Stimulated activated CD8-positive, alpha-beta memory T cell treated with anti-CD3 and anti-CD28 coated beads, Interleukin-4, amount 100 ng/mL, for 24 hours (primary cell): ENCODE data around the gene EXD3.
A peak's percentile ranks its signal among the peaks of the same experiment; 100 is the strongest.

Source experiments
- DNase-seq: peaks from one replicate; pipeline ENCODE4 v3.0.0-alpha.2; 2020; ENCODE audit warnings: low read depth

Gene EXD3

DNA sequence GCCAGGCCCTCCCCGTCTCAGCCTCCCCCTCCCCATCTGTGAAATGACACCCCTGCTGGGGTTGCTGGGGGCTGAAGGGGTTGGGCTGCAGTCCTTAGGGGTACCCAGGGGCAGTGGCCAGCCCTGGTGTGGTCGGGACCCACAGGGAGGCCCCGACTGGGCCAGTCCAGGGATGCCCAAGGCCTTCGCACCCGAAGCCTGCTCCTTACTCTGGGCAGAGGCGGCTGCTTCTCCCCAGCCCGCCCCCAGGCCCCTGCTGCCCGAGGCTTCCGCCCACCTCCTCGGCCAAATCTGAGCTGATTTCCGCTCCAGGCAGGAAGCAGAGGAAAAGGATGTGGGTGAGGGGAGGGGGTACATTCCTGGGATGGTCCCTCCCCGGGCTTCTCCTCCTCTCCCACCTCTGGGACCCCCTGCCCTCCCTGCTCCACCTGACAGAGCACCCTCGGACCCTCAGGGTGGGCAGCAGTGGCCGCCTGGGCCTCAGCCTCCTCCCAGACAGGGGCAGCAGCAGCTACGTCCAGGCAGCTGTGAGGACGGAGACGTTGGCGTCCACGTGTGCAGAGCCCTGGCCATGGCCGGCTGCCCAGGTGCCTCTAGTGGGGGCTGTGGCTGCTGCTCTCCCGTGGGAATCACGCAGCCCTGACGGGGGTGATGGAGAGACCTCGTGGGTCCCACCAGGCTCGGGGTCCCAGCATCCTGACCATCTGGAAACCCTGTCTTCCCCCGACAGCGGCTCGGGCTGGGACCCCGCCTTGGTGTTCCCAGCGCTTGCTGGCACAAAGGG is 116.7 kb downstream of the EXD3 start:
- no peak for DNase-seq

DNA sequence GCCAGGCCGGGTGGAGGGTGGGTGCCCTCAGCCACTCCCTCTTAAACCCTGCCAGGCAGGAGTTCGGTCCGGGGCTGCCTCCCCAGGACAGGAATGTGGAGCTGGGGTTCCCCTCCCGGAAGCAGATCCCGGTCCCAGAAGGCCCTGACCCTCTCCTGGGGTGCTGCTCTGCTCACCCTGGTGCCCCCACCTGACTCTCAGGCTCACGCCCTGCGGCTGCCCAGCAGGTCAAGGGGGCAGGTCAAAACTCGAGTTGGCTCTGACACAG is 117.2 kb downstream of the EXD3 start:
- DNase-seq: no peak

DNA sequence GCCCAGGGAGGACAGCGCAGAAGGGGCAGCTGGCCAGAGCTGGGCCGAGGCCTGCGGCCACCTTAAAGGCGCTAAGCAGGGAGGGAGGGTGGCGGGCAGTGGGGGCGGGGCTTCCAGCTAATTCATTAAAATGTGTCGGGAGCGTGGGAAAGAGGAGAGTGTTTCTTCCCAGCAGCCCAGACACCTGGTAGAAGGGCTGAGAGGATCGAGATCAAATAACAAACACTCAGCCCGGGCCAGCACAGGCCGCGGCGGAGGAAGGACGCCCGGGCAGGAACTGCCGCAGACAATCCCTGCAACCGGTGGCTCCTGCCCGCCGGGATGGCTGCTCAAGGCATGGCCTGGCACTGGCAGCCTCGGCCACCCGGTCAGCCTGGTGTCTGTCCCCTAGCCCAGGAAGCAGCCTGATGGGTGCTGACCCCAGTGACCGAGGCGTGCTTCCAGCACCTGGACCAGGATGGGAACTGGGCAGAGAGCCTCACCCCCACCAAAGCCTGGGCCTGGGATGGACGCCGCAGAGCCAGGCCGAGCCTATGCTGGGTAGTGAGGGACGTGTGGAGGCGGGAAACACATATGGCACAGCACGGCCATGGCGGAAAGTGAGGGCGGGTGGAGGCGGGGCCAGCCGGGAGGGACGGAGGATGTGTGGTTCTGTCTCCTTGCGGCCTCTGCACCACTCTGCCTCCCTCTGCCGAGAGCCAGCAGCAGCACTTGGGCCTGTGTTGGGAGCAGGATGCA is 117.7 kb downstream of the EXD3 start:
- peak; percentile 44 for DNase-seq

DNA sequence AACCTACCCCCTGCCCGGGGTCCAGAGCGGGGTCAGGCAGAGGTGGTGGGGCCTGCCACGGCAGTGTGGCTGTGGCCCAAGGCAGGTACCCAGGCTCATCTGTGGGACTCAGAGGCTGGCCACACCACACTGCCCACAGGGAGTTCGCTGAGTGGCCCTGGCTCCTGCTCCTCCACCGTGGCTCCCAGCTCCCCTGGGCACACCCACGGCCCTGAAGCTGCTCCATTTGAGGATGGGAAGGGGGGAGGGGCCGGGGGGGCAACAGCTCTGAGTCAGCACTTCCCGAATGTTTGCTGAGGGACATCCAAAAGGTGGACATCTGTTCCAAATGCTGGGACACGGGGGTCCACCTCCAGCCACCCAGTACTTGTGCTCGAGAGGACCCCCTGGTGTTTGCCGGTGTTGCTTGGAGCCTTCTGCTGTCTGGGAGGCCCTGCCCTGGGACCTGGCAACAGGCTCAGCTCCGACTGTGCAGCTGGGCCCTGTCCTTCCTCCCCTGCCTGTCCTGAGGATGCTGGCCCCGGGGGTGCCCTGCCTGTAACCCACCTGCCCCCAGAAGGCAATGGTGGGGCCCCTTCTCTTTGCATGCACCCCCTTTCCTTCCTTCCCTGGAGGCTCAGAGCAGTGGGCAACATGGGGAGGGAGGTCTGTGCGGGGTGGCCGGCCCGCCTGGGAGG is 118.4 kb downstream of the EXD3 start:
- no peak for DNase-seq

DNA sequence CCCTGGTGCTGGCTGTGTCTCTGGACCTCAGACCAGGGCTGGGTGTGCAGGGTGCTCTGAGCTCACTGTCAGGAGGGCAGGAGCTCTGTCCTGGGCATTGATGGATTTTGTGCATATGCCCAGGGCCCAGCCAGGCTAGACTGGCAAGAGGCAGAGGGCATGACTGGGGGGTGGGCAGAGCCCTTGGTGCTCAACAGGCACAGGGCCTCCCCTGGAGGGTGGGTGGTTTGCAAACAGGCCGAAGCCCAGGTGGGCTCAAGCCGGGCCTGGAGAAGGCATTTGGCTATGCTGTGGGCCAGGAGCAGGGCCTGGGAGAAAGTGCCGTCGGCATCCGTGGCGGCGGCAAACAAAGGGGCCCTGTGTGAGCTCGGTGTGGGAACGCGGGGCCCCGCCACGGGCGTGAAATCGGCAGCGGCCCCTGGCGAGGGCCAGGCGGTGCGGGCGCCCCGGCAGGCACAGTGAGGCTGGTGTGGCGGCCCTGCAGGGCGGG is 119.0 kb downstream of the EXD3 start:
- DNase-seq: no peak

DNA sequence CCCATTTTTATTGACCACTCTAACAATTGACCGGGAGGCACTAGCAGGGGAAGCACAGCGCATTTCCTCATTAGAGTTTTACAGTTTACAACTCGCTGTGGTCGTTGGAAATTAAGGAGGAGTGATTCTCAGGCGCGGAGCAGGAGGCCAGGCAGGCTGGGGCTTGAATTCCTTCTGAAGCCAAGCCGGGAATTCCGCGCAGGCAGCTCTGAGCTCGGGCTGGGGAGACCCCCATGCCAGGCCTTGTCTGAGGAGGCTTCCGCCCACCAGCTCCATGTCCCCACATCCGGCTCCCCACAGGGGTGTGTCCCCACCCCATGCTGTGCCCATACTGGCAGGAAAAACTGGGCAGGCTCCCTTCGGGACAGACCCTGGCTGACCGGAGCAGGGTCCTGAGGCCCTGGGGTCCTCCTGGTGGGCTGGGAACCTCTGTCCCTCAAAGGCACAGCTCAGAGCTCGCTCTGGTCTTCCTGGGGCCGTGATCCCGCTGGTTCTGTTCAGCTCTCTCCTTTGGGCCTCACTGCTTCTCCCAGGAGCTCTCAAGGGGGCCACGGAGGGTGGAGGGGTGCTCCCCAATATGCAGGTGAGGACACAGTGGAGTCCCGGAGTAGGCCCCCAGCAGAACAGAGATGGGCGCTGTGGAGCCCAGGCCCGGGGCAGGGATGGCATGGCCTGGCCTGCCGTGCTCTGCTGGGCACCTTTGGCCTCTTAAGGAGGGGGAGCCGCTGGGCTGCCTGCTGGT is 119.6 kb downstream of the EXD3 start:
- no peak for DNase-seq

DNA sequence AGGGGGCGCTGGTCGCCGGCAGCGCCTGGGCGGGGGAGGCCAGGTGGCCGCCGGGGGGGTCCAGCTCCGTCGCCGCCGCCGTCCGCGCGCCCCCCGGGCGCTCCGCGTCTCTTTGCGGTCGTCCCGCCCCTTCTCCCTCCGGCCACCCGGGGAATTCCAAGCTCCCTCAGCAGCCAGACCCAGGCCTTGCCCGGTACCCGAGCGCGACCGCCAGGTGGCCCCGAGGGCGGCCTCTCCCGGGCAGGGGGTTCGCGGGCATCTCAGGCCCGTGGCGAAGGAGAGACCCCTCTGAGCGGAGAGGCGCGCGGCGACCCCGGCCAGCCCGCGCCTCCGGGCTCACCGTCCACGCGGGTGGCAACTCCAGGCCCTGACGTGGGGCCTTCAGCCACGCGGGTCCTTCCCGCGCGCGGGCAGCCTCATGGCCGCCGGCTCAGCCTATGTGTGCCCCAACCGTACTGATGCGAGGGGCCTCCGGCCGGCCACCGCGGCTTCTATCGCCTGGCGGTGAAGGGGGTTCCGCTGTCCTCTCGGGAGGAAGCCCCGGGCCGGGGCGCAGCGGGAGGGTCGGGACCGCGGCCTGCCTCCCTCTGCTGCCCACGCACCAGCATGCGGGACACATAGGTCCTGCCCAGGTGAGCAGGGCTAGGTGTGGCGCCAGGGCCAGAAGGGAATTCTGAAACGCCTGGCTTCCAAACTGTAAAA is 120.4 kb downstream of the EXD3 start:
- no peak for DNase-seq

DNA sequence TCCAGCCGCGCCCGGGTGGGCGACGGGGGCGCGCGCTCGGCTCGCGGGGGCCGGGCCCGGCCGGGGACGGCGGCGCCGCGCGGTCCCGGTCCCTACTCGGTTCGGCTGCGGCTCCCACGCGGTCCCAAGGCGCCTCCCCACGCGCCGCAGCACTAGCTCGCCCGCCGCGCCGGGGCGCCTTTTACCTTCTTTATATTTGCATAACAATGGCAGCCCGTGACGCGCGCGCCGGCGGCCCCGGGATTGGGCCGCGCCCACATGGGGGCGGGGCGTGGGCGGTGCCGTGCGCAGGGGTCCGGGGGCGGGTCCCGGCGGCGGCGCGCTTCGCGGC is 120.9 kb downstream of the EXD3 start, which contains the start of gene NRARP:
Gene NRARP (minus strand): TSS at position 154 of the 331 bp plus-strand sequence. CDS start 343 bp downstream, outside the sequence.
- peak; percentile 85 for DNase-seq

DNA sequence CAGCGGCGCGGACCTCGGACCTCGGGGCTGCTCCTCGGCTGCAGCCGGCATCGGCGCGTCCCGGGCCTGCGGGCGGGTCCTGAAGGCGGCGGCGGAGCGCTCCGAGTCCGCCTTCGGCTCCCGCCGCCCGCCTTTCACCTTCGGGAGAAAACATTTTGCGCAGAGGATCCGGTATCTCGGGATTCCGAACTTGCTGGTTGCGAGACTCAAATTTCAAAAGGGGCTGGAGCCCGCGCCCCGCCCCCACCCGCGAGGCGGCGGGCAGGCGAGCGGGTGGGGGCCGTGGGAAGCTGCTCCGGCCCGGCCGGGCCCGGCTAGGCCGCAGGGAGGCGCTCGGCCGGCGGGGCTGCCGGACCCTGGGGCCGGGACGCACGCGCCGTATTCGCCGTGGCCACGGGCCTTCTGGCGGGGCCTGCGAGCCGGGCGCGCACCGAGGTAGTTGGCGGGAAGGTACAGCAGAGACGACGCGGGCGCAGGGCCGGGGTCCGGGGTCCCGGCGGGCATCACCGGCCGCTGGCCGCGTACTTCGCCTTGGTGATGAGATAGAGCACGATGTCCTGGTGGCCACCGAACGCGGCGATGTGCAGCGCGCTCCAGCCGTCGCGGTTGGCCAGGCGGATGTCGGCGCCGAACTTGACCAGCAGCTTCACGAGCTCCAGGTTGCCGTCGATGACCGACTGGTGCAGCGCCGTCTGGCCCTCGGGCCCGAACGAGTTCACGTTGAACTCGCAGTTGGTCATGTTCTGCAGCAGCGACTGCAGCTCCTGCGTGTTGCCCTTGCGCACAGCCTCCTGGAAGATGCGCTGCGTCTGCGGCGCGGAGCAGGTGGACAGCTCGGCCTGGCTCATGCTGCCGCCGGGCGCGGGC is 121.6 kb downstream of the EXD3 start:
- no peak for DNase-seq

DNA sequence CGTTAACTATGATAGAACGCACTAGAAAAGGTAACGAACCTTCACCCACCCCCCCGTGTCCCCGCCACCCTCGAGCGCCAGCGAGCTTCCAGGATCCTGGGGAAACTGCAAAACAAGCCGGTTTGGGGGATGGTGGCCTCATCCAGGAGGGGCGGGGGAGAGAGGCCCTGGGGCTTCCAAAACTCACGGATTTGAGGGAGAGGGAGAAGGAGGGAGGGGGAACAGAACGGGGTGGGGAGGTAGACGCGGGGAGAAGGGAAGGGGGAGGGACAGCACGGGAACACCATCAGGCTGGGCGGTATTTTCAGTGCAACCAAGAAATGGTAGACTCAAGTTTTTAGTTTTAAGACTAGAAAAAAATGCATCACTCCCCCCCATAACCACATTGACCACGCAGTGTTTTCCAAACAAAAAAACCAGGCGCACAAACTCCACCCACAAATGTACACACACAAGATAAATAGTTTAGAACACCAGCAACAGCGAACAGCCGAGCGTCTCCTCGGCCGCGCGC is 122.3 kb downstream of the EXD3 start:
- no peak for DNase-seq

DNA sequence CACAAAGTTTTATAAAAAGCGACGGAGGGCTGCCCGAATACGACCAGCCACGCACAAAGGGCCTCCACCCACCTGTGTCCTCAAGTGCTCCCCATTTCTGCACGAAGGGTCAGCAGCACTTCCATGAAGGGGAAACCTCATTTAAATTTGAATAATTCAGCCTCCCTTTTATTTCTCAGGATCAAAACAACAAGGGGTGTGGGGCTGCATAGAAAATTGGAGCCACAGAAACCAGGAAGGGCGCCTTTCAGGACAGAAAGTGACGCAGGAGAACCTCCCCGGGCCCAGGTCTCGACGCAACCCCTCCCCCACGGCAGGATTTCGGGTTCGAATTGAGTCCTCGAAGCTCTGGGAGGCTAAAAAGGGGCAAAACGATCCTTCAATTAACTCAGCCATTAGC is 123.0 kb downstream of the EXD3 start:
- no peak for DNase-seq

DNA sequence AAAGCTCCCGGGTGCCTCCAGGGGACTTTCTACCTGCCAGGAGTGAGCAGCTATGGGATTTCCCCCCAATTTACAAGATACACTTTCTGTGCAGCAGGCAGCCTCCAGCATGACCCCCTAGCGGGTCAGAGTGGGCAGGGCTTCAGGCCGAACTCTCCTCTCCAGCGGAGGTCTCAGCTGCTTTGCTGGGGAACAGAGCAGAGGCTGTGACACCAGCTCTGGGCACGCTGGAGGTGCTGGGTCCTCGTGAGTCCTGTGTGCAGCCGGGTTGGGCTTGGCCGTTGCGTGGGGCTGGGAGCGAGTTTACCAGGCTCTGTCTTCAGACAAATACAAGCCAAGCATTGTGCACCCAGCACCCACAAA is 123.8 kb downstream of the EXD3 start:
- no peak for DNase-seq

DNA sequence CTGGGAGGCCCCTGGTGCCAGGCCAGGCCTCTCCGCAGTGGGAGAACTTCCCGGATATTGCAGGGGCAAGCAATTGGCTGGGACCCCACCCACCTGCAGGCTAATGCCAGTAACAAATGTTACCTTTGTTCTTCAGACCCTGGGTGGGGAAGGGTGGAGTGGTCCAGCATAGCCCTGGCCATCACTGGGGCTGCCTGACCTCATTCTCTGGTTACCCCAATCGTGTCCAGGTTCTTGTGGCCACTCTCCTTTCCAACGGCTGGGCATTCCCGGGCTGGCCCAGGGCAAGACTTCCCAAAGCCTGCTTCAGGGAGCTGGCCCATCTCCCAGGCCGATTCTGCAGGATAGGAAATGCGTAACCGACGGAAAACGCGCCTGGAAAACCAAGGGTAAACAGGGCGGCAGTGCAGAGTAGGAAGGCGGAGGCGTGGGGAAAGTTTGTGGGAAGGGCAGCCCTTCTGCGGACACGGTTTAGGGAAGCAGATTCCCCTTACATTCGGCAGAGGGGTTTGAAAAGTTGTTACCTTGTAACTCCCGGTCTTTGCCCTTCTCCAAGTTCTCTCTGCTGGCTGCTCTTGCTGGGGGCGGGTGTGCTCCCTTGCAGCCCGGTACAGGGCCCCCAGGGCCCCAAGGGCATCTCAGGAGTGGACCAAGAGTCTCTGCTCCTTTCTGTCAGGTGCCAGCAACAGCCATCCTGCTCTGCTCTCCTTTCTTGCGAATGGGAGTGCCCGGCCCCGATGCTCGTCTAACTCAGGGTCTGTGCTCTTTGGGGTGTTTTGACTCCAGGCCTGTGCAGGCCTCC is 124.4 kb downstream of the EXD3 start:
- no peak for DNase-seq

DNA sequence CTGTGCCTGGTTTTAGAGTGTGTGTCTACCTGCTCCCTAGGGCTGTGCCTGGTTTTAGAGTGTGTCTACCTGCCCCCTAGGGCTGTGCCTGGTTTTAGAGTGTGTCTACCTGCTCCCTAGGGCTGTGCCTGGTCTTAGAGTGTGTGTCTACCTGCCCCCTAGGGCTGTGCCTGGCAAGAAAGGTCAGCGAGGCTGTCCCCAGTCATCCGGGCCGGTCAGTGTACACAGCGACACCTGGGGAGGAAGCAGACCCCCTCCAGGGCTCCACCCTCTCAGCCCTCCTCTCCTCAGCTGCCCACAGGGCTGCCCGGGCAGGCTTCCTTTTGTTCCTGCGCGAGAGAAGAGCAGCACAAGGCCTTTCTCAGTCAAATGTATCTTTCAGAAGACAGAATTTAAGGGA is 125.0 kb downstream of the EXD3 start:
- DNase-seq: no peak

DNA sequence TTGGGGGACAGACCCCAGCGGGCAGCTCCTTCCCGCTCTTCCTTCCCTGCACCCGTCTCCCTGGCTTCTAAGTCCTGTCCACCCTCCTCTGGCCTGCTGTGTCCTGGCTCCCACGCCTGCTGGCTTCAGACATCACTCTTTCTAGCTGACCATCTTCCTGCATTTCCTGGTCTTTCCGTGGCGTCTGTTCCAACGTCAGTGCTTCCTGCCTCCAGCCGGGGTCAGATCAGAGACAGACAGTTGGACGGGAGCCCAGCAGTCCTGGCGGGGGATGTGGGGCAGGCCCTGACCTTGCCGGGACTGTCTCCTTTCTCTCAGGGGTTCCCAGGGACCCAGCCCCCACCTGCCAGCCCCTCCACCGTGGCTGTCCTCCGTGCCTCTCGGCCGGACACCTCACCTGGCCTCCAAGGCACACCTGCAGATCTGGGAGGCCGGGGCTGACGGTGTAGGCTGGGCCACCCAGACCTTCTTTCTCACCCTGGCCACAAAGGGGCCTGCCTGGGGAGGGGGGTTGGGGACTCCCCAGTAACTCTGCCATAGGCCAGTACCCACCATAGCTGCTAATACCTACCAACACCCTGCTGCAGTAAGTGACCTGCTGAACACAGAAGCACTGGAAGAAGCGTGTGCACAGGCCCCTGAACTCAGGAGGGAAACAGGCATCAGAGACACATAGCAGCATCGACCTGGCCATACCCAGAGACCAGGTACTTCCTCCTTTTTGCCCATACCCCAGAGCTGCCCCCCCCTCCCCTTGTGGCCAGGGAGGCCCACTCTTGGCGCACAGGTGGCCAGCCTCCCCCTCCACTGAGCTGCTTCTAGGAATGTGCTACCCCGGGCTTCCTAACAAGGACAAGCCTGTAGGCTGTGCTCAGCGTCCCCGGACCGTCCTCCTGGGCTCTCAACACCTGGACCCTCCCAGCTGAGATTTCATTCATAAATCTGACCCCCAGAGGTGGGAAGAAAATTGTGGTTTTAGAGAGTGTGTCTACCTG is 126.0 kb downstream of the EXD3 start:
- DNase-seq: no peak

DNA sequence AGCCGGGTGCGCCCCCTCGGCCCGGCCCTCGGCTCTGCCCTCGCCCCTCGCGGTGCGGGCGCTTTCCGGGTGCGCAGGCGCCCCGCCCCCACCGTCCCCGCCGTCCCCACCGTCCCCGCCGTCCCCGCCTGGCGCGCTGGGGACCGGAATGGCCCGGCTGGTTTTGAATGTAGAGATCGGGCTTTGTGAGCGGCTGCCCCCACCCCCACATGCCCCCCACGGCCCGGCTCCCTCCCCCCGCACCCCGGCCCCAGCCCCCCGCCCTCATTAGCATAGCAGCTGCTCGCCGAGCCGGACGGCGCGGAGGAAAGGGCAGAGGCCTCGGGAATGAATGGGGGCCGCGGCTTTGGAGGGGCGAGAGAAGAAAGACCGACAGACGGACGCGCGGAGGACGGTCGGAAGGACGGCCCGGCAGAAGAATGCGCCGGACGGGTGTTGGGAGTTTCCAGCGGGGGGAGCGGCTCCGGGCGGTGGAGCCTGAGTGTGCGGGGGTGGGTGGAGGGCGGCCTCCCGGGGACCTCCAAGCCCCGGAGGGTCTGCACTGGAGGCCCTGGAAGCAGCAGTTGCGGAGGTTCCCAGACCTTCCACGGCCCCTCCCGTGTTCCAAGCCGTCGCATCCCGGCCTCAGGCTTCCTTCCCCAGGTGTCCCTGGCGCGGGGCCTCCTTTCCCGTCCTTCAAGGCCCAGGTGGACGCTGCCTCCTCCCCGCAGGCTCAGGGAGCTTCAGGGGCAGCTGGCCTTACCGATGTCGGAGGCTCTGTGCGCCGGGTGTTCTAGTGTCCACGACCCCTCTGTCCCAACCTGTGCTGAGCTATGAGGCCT is 126.9 kb downstream of the EXD3 start:
- no peak for DNase-seq

DNA sequence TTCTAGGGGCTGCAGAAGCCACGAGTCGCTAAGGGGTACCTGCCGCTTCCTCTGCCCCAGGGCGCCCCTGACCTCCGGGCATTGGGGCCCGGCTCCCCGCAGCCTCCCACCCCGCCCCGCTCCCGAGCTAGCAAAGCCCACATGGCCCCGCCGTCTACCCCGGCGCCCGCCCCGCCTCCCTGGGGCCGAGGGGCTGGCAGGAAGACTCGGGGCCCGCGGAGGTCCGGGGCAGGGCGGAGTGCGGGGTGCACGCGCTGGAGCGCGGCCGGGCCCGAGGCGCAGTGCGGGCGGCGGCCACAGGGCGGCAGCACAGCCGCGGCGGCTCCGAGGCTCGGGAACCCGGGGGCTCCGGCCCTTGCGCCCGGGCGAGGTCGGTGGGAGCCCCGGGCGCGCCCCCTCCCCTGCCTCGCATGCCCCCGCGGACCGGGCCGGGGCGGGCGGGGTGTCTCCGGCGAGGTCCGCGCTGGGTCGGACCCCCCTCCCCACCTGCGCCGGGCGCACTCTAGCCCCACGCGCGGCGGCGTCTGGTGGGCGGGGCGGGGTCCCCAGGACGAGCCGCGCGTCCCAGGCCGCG is 127.6 kb downstream of the EXD3 start:
- peak; percentile 31 for DNase-seq
